Adrenal gland (tissue), 5 donors: ENCODE data around the gene USP17L26.
"Not testable (repeated sequence)": the region's sequence is repeated elsewhere in the genome, so short reads cannot be mapped to it uniquely, and the experiment has no call there.

Experiments used
- CTCF ChIP-seq, 6 experiments: fragments of 450-650 bp in 4 of 6; fragments of 200-600 bp in 2 of 6; sonication (generic) in 1 of 6; IDR thresholded peaks; 1 replicate in 5 of 6; 2 replicates in 1 of 6; pipeline versions ENCODE4 v1.5.1 to v1.8.0; 2016 to 2021; ENCODE audit warnings: antibody characterized with exemption in 6 of 6, mild to moderate bottlenecking in 2 of 6, moderate library complexity in 1 of 6
- POLR2A ChIP-seq, 2 donors: fragments of 450-650 bp; IDR thresholded peaks; one replicate each; pipeline ENCODE4 v1.6.1; 2017; ENCODE audit warnings: antibody characterized with exemption in 2 of 2, mild to moderate bottlenecking in 2 of 2, moderate library complexity in 1 of 2
- donor health status: DM: no; HTN: no; CAD: no.

- TF ChIP-seq CTCF, POLR2A (IDR thresholded peaks at IDR 0.05): not testable (repeated sequence)
Measured at GRCh38 chr4:9324865-9325264, 9.6 kb upstream of the USP17L26 start, which contains the start of gene USP17L24.
